ENCODE results near the gene SIK3.

- TF ChIP-seq SIN3A (IDR thresholded peaks at IDR 0.05; ENCODE audit: borderline replicate concordance, insufficient read depth, low read length), result no peak
- TF ChIP-seq POLR2AphosphoS5 (IDR thresholded peaks at IDR 0.05; ENCODE audit: low read depth, low read length), result no peak
- no peak for TF ChIP-seq REST (IDR thresholded peaks at IDR 0.05; ENCODE audit: insufficient read depth in 1 of 2, low read depth in 2 of 2, low read length in 2 of 2)
These were observed 267.9 kb downstream of the SIK3 start for GRCh38 chr11:116830184-116830912.
